HG02870 (cell line): ENCODE results near the gene HOXD13.

Source experiments
- ATAC-seq: cut with Tn5 transposase; IDR thresholded peaks from one replicate; pipeline ENCODE4 v1.9.1; 2021; ENCODE audit warnings: mild to moderate bottlenecking, moderate library complexity; ENCODE audit not compliant: unreplicated experiment

HOXD13 gene

DNA sequence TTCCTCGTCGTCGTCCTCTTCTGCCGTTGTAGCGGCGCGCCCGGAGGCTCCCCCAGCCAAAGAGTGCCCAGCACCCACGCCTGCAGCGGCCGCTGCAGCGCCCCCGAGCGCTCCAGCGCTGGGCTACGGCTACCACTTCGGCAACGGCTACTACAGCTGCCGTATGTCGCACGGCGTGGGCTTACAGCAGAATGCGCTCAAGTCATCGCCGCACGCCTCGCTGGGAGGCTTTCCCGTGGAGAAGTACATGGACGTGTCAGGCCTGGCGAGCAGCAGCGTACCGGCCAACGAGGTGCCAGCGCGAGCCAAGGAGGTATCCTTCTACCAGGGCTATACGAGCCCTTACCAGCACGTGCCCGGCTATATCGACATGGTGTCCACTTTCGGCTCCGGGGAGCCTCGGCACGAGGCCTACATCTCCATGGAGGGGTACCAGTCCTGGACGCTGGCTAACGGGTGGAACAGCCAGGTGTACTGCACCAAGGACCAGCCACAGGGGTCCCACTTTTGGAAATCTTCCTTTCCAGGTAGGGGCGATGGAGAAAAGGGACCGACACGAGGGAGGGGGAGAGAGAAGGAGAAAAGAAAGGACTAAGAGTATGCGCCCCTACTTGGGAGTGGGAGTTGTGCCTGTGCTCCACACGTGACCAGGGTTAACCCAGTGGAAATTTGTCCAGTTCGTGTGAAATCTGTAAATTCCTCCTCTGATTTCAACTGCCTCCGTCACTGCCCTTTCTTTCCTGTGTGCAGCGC is 800 bp downstream of the HOXD13 start:
- no peak for ATAC-seq

DNA sequence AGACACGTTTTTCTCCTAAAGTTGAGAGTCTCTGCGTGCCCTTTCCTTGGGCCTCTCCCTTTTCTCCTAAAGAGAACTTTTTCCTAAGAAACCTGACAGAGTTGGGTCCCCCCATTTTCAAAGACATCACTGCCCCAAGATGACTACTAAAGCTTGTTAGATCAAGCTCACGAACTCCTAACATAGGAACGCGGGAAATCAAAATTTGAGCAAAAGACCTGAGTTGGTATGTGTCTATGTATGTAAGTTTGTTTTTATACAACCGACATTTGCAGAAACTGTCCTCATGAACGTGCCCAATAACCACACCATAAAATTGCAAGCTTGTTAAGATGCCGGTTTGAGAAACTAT is 1.4 kb downstream of the HOXD13 start:
- no peak for ATAC-seq

DNA sequence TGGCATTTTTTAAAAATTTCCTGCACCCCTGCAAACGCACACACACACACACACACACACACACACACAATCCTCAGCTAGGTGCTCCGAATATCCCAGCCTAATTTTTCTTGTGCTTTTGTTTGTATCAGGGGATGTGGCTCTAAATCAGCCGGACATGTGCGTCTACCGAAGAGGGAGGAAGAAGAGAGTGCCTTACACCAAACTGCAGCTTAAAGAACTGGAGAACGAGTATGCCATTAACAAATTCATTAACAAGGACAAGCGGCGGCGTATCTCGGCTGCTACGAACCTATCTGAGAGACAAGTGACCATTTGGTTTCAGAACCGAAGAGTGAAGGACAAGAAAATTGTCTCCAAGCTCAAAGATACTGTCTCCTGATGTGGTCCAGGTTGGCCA is 1.8 kb downstream of the HOXD13 start:
- no peak for ATAC-seq

DNA sequence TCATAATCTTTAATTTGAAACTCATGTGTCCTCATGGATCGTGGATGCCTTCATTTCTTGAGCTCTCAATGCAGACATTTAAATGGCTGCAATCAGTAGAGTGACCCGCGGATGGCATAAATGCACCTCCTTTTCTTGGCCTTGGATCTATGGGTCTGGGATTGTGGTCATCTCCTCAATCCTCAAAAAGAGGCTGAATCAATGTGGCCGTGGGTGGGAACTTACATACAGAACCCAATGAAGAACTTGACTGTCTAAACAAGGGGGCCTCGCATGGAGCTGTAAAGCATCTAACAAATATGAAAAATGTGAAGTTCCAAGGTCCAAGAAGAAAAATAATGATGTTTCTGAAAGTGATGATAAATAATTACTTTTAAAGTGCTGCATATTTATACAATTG is 2.9 kb downstream of the HOXD13 start:
- no peak for ATAC-seq

DNA sequence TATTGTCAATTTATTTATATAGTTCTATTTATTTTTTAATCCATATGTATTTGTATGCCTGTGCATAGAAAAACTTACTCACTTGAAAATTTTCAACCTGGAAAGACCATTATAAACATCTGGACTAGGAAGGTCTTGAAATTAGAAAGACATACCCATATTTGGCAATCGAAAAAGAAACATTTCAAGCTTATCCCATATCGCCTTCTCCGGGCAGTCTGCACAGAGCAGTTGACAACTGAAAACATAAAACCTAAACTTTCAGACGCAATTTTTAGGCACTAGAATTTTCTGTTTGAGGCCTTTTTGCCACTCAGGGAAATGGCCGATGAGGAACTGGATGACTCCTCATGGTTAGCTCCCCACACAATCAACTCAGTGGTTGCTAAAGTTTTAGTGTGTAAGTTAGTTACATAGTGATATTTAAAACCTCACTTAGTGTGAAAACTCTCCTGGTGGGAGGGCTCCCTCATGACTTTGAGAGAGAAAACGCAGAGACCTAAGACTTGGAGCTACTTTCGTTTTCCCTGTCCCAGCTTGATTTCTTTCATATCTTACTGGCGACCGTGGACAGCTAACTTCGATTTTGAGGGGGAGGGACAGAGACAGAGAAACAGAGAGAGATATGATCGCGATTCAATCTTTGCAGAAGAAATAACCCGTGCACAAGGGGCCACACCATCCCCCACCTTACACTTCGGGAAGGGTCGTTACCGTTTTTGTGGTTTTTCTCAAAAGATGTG is 3.9 kb downstream of the HOXD13 start:
- ATAC-seq = no peak

DNA sequence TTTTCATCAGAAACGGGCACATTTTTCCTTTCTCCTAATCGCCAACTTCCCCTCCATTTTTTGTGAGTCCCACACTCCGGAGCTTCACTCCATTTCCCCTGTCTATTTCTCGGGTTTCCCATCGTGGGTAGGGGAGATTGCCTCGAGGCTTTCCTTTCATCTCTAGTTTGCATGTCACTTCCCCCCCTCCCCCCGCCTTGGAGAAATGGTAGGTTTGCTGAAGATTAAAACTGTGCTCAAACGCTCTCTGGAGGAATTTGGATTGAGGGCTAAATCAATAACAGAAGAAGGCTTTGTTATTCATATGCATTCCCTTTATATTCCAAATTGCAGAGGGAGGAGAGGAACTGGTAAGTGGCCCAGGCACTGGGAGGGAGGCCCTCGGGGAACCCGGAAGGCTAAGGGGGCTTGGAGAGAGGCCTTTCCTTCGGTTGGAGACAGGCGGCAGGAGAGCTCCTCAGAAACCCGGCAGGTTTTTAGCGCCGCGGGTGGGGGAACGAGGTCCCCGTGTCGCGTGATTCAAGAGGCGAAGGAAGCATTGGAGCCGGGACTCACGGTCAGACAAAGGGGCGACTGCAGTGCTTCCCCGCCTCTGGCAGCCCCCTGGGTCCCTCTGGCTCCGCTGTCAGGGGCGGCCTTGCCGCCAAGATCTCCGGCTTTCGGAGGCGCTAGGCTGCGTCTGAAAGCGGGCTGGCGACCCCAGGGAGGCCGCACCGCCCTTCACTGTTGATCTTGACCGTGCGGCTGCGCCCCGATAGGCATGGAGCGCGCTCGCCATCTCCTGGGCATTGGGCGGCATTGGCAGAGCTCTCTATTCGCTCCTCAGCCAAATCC is 4.7 kb downstream of the HOXD13 start:
- peak; percentile 81 for ATAC-seq

DNA sequence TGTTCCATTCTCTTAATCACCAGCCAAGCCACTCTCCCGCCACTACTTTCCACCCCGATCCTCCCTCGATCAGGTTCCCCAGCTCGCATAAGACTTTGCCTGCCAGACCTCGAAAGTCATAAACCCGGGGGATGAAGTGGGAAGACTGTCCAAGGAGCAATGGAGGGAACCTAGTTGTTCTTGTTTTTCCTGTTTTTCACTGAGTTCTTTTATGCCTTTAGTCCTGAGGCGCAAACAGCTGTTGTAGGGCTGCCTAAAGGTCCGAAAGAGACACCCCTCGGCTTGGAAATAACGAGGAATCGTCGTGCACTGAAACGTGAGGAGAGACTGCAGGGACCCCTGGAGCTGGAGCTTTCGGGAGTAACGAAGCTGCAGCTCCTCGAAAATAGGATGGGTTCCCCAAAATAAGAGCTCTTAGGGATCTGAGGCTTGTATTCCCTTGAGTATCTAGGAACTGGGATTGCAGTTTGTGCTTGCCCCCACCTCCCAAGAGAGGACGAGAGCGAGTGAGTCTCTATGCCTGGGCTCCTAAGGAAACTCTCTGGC is 5.4 kb downstream of the HOXD13 start:
- no peak for ATAC-seq

DNA sequence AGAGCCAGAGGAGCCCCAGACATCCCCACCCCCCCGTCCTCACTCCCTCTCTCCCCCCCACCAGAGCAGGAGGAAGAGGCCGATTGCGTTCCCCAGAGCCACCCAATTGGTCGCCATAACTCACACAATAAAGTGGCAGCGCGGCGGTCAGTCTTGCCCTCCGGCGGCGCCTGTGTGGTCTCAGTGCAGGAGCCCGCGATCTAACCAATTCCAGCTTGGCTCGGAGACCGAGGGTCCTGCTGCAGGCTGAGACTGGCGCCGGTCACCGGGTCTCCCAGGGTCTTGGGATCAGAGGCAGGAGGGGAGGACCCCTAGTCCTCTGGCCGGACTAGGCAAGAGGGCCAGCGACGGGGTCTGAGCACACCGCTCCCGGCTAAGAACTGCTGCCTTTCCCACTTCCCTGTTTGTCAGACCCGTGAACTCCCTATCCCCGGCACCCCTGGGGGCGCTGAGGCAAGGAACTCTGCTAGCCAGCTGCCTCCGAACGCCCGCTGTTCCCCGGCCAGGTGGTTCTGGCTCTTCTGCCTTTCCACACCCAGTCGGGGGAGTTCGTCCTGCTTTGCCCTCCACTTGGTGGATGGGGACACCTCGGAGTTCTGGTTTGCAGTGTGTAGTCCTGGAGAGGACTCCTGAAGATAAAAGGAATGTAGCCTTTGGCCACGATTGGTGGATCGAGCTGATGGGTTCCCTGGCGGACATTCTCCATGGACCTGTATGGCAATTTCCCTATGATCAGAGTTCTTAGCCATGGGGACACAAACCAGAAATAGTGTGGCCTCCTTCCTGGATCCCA is 6.0 kb downstream of the HOXD13 start:
- ATAC-seq = no peak

DNA sequence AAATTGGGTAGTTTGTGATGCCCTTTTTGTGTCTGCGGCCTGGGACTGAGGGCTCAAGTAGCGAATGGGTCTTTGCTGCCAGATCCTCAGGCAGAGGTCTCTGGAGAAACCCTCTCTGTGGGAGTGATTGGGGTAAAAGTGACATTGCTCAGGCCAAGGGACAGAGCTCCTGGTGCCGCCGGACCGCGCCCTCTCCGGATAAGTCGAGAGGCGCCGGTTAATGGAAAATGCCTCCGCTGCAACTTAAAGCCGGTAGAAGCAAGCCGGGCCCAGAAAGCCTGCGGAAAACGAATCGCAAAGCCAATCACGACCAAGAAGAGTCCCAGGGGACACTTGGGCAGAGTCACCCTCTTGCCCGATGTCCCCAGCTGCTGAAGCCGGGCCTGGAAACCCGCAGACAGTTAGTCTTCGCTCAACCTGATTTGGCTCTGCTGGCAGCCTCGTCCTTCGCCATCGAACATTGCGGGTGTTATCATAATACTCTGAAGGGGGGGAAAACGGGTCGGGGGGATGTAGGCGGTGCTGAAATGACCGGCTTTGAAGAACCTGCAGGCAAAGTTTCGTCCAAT is 6.7 kb downstream of the HOXD13 start:
- ATAC-seq = no peak

DNA sequence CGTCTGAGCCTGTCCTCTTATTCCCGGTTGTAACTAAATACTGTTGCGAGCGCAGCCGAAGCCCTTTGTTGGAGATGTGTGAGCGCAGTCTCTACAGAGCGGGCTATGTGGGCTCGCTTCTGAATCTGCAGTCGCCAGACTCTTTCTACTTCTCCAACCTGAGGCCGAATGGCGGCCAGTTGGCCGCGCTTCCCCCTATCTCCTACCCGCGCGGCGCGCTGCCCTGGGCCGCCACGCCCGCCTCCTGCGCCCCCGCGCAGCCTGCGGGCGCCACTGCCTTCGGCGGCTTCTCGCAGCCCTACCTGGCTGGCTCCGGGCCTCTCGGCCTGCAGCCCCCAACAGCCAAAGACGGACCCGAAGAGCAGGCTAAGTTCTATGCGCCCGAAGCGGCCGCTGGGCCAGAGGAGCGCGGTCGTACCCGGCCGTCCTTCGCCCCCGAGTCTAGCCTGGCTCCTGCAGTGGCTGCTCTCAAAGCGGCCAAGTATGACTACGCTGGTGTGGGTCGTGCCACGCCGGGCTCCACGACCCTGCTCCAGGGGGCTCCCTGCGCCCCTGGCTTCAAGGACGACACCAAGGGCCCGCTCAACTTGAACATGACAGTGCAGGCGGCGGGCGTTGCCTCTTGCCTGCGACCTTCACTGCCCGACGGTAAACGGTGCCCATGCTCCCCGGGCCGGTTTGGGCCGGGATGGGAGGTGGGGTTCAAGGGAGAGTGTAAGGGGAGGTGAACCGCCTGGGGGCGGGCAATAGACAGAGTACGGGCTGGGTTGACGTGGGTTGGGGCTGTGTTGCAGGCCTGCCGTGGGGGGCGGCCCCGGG is 7.4 kb downstream of the HOXD13 start, which contains the start of gene HOXD12:
Gene HOXD12, plus strand, starts transcription at position 68 of the 819 bp plus-strand sequence. Its CDS starts 7 bp downstream, at position 75.
- no peak for ATAC-seq

DNA sequence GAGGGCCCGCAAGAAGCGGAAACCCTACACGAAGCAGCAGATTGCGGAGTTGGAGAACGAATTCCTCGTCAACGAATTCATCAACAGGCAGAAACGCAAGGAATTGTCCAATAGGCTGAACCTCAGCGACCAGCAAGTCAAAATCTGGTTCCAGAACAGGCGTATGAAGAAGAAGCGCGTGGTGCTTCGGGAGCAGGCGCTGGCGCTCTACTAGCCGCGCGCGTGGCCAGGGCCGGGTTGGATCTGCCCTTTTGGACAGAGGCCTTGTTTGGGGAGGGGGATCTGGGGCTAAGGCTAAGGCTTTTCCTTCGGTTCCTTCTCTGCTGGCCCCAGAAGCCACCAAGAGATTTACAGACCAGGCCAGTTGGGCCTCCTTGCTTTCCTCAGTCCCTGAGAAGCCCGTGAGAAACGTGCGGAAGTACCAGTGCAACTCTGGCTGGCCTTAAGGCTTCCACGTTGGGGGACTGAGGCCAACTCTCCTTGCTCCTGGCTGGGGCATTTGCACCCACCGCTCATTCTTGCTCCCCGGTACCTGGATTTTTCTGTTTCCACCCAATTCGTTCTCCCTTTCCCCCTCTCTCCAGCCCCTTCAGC is 8.1 kb downstream of the HOXD13 start:
- no peak for ATAC-seq

DNA sequence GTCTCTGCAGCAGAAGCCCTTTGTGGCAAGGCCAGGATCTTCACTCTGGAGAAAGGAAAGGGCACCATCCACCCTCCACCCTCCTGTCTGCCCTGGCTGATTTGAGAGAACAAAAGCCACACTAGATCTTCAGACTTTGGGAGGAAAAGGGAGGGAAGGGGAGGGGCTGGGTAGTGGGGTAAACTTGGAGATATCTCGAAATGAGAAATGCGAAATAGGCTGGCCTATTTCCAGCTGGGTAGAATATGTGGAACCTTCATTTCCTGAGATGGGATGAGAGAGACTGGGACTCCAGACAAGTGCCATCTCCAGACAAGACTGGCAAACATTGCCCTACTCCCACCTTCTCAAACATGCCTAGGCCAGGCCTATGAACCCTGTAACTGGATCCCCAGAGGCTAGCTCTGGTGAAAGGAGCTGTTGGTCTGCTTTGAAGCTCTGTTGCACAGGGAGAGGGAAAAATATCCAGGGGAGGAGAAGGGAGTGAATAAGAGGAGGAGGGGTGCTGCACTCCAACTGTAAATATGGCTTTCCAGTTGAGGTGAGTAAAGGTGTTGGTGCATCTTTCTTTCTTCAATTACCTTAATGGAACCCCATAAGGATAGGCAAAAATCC is 8.8 kb downstream of the HOXD13 start:
- no peak for ATAC-seq

DNA sequence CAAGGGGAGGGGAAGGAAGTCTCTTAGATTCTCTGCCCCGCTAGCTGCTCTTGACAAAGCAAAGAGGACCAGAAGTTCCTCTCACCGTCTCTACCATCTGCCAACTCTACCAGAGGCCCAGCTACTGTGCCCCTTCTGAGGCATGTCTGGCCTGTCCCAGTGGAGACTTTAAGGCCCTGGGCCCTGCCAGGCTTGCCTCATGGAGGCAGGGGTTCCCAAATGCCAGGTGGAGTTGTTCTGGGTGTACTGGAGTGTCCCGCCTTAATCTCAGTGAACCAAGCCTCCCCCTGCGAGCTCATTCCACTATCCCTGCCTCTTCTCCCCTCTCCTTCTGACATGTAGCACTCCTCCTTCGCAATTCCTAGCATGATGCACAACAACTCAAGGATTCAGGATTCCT is 9.3 kb downstream of the HOXD13 start:
- ATAC-seq = no peak

DNA sequence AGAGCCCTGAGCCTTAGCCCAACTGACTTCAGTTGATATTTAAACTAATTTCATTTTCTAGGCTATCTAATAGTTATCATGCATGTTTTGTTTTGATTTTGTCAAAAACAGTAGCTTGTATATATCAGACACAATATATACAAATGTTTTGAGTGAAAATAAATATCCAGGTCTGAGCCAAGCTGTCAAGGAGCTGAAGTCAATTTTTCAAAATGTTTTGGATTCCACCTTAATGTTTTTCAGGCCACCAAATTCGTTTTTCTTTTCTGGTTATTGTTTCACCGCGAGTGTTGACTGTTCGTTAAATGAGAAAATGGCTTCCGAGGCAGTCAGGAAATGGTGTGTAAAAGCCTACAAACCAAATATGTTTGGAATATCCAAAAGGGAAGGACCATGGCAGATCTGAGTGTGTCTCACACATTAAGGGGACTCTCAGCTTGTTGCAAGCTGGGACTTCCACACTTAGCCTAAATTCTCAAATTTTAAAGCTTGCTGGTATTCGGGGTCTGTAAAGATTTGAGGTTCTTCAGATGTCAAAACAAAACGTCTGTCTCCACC is 9.9 kb downstream of the HOXD13 start:
- no peak for ATAC-seq

DNA sequence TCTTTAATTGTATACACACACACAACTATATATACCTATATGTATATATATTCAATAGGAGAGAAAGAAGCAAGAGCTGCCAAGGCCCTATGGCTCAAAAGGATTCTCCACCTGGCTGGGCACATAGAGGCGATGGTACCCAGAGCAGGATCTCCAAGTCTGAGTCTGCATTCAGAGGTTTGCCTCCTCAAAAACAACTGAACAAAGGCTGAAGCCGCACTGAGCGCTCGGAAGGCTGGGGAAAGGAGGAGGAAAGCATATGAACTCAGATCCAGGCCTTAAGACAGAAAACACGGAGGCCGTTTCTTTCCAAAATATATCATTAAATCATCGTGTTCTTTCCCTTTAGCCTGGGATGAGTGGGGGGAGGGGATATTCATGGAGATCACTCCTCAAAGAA is 10.7 kb downstream of the HOXD13 start:
- ATAC-seq = no peak

DNA sequence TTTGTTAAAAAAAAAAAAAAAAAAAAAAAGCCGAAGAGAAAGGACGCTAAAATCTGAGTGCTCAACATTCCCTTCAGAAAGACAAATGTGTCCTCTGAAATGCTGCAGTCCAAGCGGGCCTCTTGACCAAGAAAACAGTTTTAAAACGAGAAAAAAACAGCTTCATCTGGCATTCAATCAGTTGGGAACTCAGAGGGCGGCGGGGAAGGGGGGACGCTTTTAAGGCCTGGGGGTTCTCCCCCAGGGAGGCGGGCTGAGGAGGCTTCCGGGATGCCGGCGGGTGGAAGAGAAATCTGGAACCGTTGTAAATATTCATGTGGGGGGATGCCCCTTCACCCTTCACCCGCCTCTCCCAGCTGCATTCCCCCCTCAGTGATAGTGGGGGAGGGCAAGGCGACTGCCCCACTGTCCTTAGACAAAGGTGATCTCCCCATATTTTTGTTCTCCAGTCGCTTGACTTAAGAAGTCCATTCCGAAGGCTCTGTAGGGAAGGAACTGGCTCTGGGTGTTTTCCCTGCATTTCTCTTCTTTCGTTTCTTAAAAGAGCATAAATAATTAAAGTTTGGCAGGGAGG is 11.3 kb downstream of the HOXD13 start:
- ATAC-seq = no peak

DNA sequence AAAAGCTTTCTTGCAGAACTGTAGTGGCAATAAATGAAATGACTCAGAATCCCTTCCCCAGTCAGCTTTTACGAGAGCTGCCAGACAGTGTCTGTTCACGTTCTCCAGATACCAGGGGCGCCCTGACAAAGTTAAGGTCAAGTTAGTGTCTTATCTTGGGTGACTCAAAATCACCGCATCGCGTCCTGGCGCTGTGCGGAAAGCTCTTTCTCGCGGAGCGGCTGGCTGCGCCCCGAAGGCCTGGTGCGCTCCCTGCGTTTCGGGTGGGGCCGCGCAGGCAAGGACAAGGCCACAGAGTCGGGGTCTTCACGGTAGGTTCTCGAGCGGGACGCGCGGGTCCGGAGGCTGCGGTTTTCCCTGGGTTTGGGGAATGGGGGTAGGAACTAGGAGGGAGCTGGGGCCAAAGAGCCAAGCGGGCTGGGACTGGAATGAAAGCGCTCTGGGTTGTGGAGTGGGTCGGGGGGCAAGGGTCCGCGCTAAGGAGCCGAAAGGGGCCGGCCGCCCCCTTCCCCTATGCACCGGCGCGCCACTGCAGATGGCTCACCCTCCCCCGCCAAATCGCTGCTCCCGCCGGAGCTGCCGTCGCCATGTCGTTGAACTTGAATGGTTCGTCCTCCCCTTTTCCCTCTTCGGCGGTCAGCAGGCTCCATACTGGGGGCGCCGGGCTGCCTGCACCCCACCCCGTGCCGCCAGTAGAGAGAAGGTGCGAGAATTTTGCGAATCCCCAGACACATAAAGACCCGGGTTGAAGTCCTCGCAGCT is 12.0 kb downstream of the HOXD13 start:
- ATAC-seq = no peak
